Measurements from ENCODE around the gene KDR. TPM values are rescaled to one million over a fixed set of nuclear protein-coding genes. Genes with fewer than 3 reads are reported as not detected.

The KDR gene
- total RNA-seq, 1 experiment from 2014 or later, result 19.3 TPM

GRCh38 chr4:55079451-55080173 is 45.8 kb downstream of the KDR start:
- DNase-seq (ENCODE audit: low read depth), result no peak

GRCh38 chr4:55078987-55079386 is 46.4 kb downstream of the KDR start:
- no peak for DNase-seq (ENCODE audit: low read depth)

- no peak for DNase-seq (ENCODE audit: low read depth)
These were observed 47.8 kb downstream of the KDR start for GRCh38 chr4:55077577-55077976.

- no peak for DNase-seq (ENCODE audit: low read depth)
These were observed 49.3 kb downstream of the KDR start for GRCh38 chr4:55075823-55076716.

- DNase-seq (ENCODE audit: low read depth), result no peak
These were observed 50.0 kb downstream of the KDR start for GRCh38 chr4:55075376-55075775.

- no peak for DNase-seq (ENCODE audit: low read depth)
These were observed 51.0 kb downstream of the KDR start for GRCh38 chr4:55074386-55074785.

- no peak for DNase-seq (ENCODE audit: low read depth)
These were observed 53.4 kb downstream of the KDR start for GRCh38 chr4:55071951-55072350.

GRCh38 chr4:55069248-55069647 is 56.1 kb downstream of the KDR start:
- peak; percentile 2 for DNase-seq (ENCODE audit: low read depth)

GRCh38 chr4:55068522-55068921 is 56.9 kb downstream of the KDR start:
- DNase-seq (ENCODE audit: low read depth), result no peak

GRCh38 chr4:55066018-55066417 is 59.4 kb downstream of the KDR start:
- no peak for DNase-seq (ENCODE audit: low read depth)

GRCh38 chr4:55055529-55055928 is 69.9 kb downstream of the KDR start:
- no peak for DNase-seq (ENCODE audit: low read depth)

GRCh38 chr4:55051532-55051931 is 73.9 kb downstream of the KDR start:
- no peak for DNase-seq (ENCODE audit: low read depth)

- no peak for DNase-seq (ENCODE audit: low read depth)
These were observed 74.9 kb downstream of the KDR start for GRCh38 chr4:55050418-55050950.

GRCh38 chr4:55038176-55038890 is 87.1 kb downstream of the KDR start:
- DNase-seq (ENCODE audit: low read depth), result no peak

GRCh38 chr4:55037728-55038127 is 87.7 kb downstream of the KDR start:
- DNase-seq (ENCODE audit: low read depth), result no peak

GRCh38 chr4:55036405-55036804 is 89.0 kb downstream of the KDR start:
- no peak for DNase-seq (ENCODE audit: low read depth)

- DNase-seq (ENCODE audit: low read depth), result no peak
These were observed 89.5 kb downstream of the KDR start for GRCh38 chr4:55035892-55036291.

GRCh38 chr4:55033296-55033695 is 92.1 kb downstream of the KDR start:
- DNase-seq (ENCODE audit: low read depth), result no peak

- DNase-seq (ENCODE audit: low read depth), result no peak
These were observed 92.6 kb downstream of the KDR start for GRCh38 chr4:55032788-55033187.

- no peak for DNase-seq (ENCODE audit: low read depth)
These were observed 93.2 kb downstream of the KDR start for GRCh38 chr4:55032179-55032578.

- no peak for DNase-seq (ENCODE audit: low read depth)
These were observed 94.2 kb downstream of the KDR start for GRCh38 chr4:55031158-55031557.

- DNase-seq (ENCODE audit: low read depth), result no peak
These were observed 94.8 kb downstream of the KDR start for GRCh38 chr4:55030589-55030988.
